Measurements from ENCODE around the gene VPS37B. TPM values are rescaled to one million over a fixed set of nuclear protein-coding genes. Genes with fewer than 3 reads are reported as not detected.
"Not testable (repeated sequence)": the region's sequence is repeated elsewhere in the genome, so short reads cannot be mapped to it uniquely, and the experiment has no call there.

VPS37B gene
- total and polyA plus RNA-seq, 12 donors = 11.0 to 52.4 (median 28.0) TPM

DNA sequence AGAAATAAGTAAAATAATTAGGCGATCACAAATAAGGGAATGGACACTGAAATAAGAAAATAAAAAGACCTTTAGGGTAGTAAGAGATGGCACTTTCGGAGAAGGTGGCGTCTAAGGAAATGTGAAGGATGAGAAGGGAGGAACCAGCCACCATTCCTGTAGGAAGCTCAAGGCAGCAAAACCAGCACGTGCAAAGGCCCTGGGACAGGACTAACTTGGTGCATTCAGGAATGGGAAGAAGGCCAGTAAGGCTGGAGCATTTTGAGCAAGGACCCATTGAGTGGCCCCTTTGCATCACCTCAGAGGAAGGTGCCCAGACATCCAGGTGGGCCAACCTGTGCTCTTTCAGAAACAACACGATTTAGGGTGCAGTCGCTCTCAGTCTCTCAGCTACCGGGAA, 738 bp upstream of the VPS37B start:
- Histone ChIP-seq H3K36me3 (replicated peaks in 1 of 2) (no peaks in the 10 kb centered on the region), H3K9me3 (replicated peaks in 1 of 3) (no peaks in the 10 kb centered on the region), H3K4me3 (no peak overlapping the region), H3K27me3 (no peaks in the 10 kb centered on the region), H3K4me1 (replicated peaks in 1 of 2) (peaks cover 32 to 34% of the 10 kb centered on the region in 2 donors), H3K27ac (peak overlapping the region in 1 of 5 donors; percentile 89)
- no peak for DNase-seq
- TF ChIP-seq, protein P1, sequence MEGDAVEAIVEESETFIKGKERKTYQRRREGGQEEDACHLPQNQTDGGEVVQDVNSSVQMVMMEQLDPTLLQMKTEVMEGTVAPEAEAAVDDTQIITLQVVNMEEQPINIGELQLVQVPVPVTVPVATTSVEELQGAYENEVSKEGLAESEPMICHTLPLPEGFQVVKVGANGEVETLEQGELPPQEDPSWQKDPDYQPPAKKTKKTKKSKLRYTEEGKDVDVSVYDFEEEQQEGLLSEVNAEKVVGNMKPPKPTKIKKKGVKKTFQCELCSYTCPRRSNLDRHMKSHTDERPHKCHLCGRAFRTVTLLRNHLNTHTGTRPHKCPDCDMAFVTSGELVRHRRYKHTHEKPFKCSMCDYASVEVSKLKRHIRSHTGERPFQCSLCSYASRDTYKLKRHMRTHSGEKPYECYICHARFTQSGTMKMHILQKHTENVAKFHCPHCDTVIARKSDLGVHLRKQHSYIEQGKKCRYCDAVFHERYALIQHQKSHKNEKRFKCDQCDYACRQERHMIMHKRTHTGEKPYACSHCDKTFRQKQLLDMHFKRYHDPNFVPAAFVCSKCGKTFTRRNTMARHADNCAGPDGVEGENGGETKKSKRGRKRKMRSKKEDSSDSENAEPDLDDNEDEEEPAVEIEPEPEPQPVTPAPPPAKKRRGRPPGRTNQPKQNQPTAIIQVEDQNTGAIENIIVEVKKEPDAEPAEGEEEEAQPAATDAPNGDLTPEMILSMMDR (IDR thresholded peaks at IDR 0.05) = no peak
- WGBS, 4 donors = 90 to 96% (median 92%) methylated on average over 7 of the region's 7 CpGs
- intact Hi-C loops (cut with DNase I) = no loop called here

GRCh38 chr12:122895320-122895703, 612 bp downstream of the VPS37B start:
- intact Hi-C loops (cut with DNase I) = no loop called here
- H3K4me1 ChIP-seq (replicated peaks in 1 of 2) = peaks cover 44 to 48% of the 10 kb centered on the region in 2 donors
- DNase-seq = no peak
- 0 to 4% (median 3%) methylated on average over 9 of the region's 9 CpGs for WGBS, 4 donors
- peak overlapping the region in 4 of 5 donors; percentile 76 to 89 (median 84) for H3K27ac ChIP-seq
- peak overlapping the region; percentile 57 to 82 (median 62) for H3K4me3 ChIP-seq
- H3K9me3 ChIP-seq (replicated peaks in 1 of 3) = no peaks in the 10 kb centered on the region
- no peaks in the 10 kb centered on the region for H3K27me3 ChIP-seq
- TF ChIP-seq, protein P1 (IDR thresholded peaks at IDR 0.05) = no peak
- TF ChIP-seq POLR2A (IDR thresholded peaks at IDR 0.05) = no peak
- no peaks in the 10 kb centered on the region for H3K36me3 ChIP-seq (replicated peaks in 1 of 2)

DNA sequence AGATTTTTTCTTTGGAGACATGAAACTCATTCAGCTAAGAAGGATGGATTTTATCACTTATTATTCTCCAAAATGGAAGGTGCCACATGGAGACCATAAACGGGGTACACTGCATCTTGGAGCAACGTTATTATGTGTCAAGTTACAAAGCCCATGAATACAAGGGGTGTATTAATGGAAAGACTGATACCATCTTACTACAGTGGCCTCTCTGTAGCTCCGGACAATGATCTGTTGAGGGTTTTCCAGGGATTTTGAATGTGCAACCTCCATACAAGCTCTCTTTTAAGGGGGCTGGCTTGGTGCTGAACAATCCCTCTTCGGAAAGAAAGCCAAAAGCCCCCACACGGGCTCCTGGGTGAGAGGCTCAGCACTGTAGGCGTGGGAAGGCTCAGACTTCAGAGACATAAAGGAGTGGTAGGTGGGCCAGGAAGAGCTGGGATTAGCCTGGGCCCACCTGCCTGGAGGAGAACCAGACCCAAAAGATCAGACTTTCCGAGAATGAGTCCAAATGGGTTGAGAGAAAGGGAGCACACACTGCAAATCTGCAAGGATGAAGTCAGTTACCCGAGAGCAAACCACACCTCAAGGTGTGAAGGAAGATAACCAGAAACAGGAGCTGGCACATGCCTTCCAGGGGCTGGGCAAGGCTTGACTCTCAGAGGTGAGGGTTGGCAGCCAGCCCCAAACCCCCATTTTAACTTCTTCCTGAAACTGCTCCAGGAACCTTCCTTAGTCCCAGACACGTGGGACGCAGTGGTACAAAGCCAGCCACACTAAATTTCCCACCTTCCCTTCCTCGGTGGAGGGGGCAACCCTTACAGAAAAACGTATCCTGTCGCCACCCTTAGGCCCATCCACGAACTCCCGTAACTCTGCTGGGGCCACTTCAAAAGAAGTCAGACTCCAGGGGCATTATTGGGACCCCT, 1.5 kb downstream of the VPS37B start:
- Histone ChIP-seq H3K27me3 (no peaks in the 10 kb centered on the region), H3K4me3 (peak overlapping the region in 2 of 4 donors; percentile 64 to 82), H3K27ac (peak overlapping the region in 4 of 5 donors; percentile 29 to 89 (median 79)), H3K4me1 (replicated peaks in 1 of 2) (peaks cover 52 to 56% of the 10 kb centered on the region in 2 donors), H3K36me3 (replicated peaks in 1 of 2) (no peaks in the 10 kb centered on the region), H3K9me3 (replicated peaks in 1 of 3) (no peaks in the 10 kb centered on the region)
- TF ChIP-seq, protein P1 (IDR thresholded peaks at IDR 0.05) = peak in 1 of 6 experiments; percentile 10
- no peak for TF ChIP-seq POLR2A (IDR thresholded peaks at IDR 0.05)
- WGBS, 4 donors = 27 to 34% (median 31%) methylated on average over 11 to 15 of the region's 15 CpGs
- no peak for DNase-seq
- intact Hi-C loops (cut with DNase I) = no loop called here

- TF ChIP-seq, protein P1 (IDR thresholded peaks at IDR 0.05) = no peak
- no peak for TF ChIP-seq POLR2A (IDR thresholded peaks at IDR 0.05)
- Histone ChIP-seq H3K4me3 (no peak overlapping the region), H3K4me1 (replicated peaks in 1 of 2) (peaks cover 62 to 66% of the 10 kb centered on the region in 2 donors), H3K27ac (peak overlapping the region in 3 of 5 donors; percentile 76 to 89 (median 82)), H3K9me3 (replicated peaks in 1 of 3) (no peaks in the 10 kb centered on the region), H3K27me3 (no peaks in the 10 kb centered on the region), H3K36me3 (replicated peaks in 1 of 2) (no peaks in the 10 kb centered on the region)
- intact Hi-C loops (cut with DNase I) = no loop called here
- WGBS, 4 donors = 75 to 83% (median 80%) methylated on average over 7 of the region's 7 CpGs
- no peak for DNase-seq
These were observed 2.4 kb downstream of the VPS37B start for GRCh38 chr12:122893208-122894153.

GRCh38 chr12:122892724-122893123, 3.2 kb downstream of the VPS37B start:
- H3K27me3 ChIP-seq; DNase-seq; H3K4me3 ChIP-seq; intact Hi-C loops (cut with DNase I); H3K36me3 ChIP-seq (replicated peaks in 1 of 2); H3K9me3 ChIP-seq (replicated peaks in 1 of 3): not testable (repeated sequence)
- H3K4me1 ChIP-seq (replicated peaks in 1 of 2) = peaks cover 67 to 73% of the 10 kb centered on the region in 2 donors
- 92 to 96% (median 95%) methylated on average over 9 of the region's 9 CpGs for WGBS, 4 donors
- H3K27ac ChIP-seq = peak overlapping the region in 3 of 5 donors; percentile 6 to 82 (median 63)
